ENCODE data around the gene CLDN8. TPM values are rescaled to one million over a fixed set of nuclear protein-coding genes. Genes with fewer than 3 reads are reported as not detected.

The CLDN8 gene
- under 1 TPM in 1 of 8 experiments, not detected in 7; 0.09 TPM for total RNA-seq

- 30 to 90% (median 83%) methylated on average over 1 to 5 of the region's 5 CpGs; no CpG with 5 or more reads in 1 of the 10 experiments for WGBS, 10 experiments
- in situ Hi-C loops (cut with MboI; ENCODE audit: low pct_unique_long_range_greater_than_20kb in 2 of 9, low sequenced_read_pairs in 9 of 9, unreplicated experiment in 9 of 9) = no loop called here
- Histone ChIP-seq H3K4me3 (no peak within 1 kb of the TSS), H3K27ac (no peak within 1 kb of the TSS), H3K4me1 (replicated peaks in 1 of 2) (no peaks in the 10 kb centered on the region)
- ATAC-seq (replicated peaks in 6 of 8) = no peak
These were observed at the start of gene CLDN8 for GRCh38 chr21:30216041-30216723. Gene CLDN8, minus strand, starts transcription at chr21:30216097. Its CDS starts 172 bp downstream, at chr21:30215925.

GRCh38 chr21:30257773-30258172 lies 41.9 kb upstream of the CLDN8 start:
- 14 to 69% (median 59%) methylated on average over 1 to 4 of the region's 4 CpGs; no CpG with 5 or more reads in 1 of the 10 experiments for WGBS, 10 experiments
- in situ Hi-C loops (cut with MboI; ENCODE audit: low pct_unique_long_range_greater_than_20kb in 2 of 9, low sequenced_read_pairs in 9 of 9, unreplicated experiment in 9 of 9) = no loop called here
- ATAC-seq (replicated peaks in 6 of 8) = peak in 1 of 8 experiments; percentile 43

GRCh38 chr21:30256100-30256499 lies 40.2 kb upstream of the CLDN8 start:
- in situ Hi-C loops (cut with MboI; ENCODE audit: low pct_unique_long_range_greater_than_20kb in 2 of 9, low sequenced_read_pairs in 9 of 9, unreplicated experiment in 9 of 9) = no loop called here
- 40 to 100% (median 88%) methylated on average over 1 to 4 of the region's 4 CpGs; no CpG with 5 or more reads in 2 of the 10 experiments for WGBS, 10 experiments
- no peak overlapping the region for H3K27ac ChIP-seq
- peaks cover 2 to 3% of the 10 kb centered on the region in 2 donors for H3K4me1 ChIP-seq (replicated peaks in 1 of 2)
- no peak for ATAC-seq (replicated peaks in 6 of 8)
- no peak overlapping the region for H3K4me3 ChIP-seq

More at GRCh38 chr21:30257773-30258172, 41.9 kb upstream of the CLDN8 start:
- H3K4me1 ChIP-seq (replicated peaks in 1 of 2) = peaks cover 2 to 3% of the 10 kb centered on the region in 2 donors
- no peak overlapping the region for H3K4me3 ChIP-seq
- H3K27ac ChIP-seq = no peak overlapping the region

DNA sequence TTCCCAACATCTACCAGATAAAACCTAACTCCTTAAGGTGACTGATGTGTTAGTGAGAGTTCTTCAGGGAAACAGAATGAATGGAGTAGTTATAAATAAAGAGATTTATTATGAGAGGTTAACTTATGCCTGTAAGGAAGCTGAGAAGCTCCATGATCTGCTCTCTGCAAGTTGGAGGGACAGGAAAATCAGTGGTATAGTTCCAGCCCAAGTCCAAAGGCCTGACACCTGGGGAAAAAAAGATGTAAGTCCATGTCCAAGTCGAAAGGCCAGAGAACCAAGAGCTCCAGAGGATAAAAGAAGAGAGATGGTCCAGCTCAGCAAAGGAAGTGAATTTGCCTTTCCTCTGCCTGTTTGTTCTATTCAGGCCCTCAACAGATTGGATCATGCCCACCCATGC lies 39.8 kb upstream of the CLDN8 start:
- no peak for ATAC-seq (replicated peaks in 6 of 8)
- in situ Hi-C loops (cut with MboI; ENCODE audit: low pct_unique_long_range_greater_than_20kb in 2 of 9, low sequenced_read_pairs in 9 of 9, unreplicated experiment in 9 of 9) = no loop called here
- Histone ChIP-seq H3K27ac (no peak overlapping the region), H3K4me1 (replicated peaks in 1 of 2) (peaks cover under 1 to 3% of the 10 kb centered on the region in 2 donors), H3K4me3 (no peak overlapping the region)
- WGBS, 10 experiments = 0 to 50% (median 20%) methylated on average over 1 of the region's 1 CpG; no CpG with 5 or more reads in 3 of the 10 experiments

DNA sequence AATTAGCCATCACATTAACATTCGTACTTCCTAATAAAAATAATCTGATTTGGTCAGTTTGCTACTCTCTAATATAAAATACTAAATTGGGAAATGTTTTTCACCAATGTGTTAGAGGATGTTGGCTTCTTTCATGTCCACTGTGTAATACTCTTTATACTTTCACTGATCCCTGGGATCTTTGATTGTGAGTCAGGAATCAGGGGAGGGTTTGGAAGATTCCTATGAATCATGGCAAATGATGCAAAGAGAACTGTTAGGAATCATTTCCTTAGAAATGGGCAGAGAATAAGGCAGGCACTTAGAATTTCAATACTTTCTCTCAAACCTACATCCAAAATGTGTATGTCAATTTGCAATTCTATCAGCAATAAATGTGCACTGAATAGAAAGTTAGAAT lies 35.9 kb upstream of the CLDN8 start:
- in situ Hi-C loops (cut with MboI; ENCODE audit: low pct_unique_long_range_greater_than_20kb in 2 of 9, low sequenced_read_pairs in 9 of 9, unreplicated experiment in 9 of 9) = no loop called here
- H3K27ac ChIP-seq = no peak overlapping the region
- no peaks in the 10 kb centered on the region for H3K4me1 ChIP-seq (replicated peaks in 1 of 2)
- H3K4me3 ChIP-seq = no peak overlapping the region
- WGBS, 10 experiments = 20 to 100% (median 56%) methylated on average over 1 of the region's 1 CpG; no CpG with 5 or more reads in 5 of the 10 experiments
- no peak for ATAC-seq (replicated peaks in 6 of 8)

- in situ Hi-C loops (cut with MboI; ENCODE audit: low pct_unique_long_range_greater_than_20kb in 2 of 9, low sequenced_read_pairs in 9 of 9, unreplicated experiment in 9 of 9) = no loop called here
- no peaks in the 10 kb centered on the region for H3K4me1 ChIP-seq (replicated peaks in 1 of 2)
- no peak overlapping the region for H3K4me3 ChIP-seq
- 0 to 100% (median 64%) methylated on average over 1 to 3 of the region's 3 CpGs; no CpG with 5 or more reads in 1 of the 10 experiments for WGBS, 10 experiments
- H3K27ac ChIP-seq = no peak overlapping the region
- no peak for ATAC-seq (replicated peaks in 6 of 8)
These were observed 34.0 kb upstream of the CLDN8 start for GRCh38 chr21:30249936-30250335.

- WGBS, 10 experiments = 50 to 100% (median 94%) methylated on average over 1 to 8 of the region's 9 CpGs; no CpG with 5 or more reads in 1 of the 10 experiments
- no peak for ATAC-seq (replicated peaks in 6 of 8)
These were observed 32.9 kb upstream of the CLDN8 start for GRCh38 chr21:30248844-30249243.

GRCh38 chr21:30245061-30245460 lies 29.2 kb upstream of the CLDN8 start:
- Histone ChIP-seq H3K4me3 (no peak overlapping the region), H3K27ac (no peak overlapping the region), H3K4me1 (replicated peaks in 1 of 2) (peaks cover 0 to 4% of the 10 kb centered on the region in 2 donors)
- in situ Hi-C loops (cut with MboI; ENCODE audit: low pct_unique_long_range_greater_than_20kb in 2 of 9, low sequenced_read_pairs in 9 of 9, unreplicated experiment in 9 of 9) = no loop called here
- ATAC-seq (replicated peaks in 6 of 8) = no peak

More at GRCh38 chr21:30248844-30249243, 32.9 kb upstream of the CLDN8 start:
- Histone ChIP-seq H3K27ac (no peak overlapping the region), H3K4me3 (no peak overlapping the region), H3K4me1 (replicated peaks in 1 of 2) (no peaks in the 10 kb centered on the region)
- in situ Hi-C loops (cut with MboI; ENCODE audit: low pct_unique_long_range_greater_than_20kb in 2 of 9, low sequenced_read_pairs in 9 of 9, unreplicated experiment in 9 of 9) = no loop called here

GRCh38 chr21:30243691-30244090 lies 27.8 kb upstream of the CLDN8 start:
- Histone ChIP-seq H3K4me1 (replicated peaks in 1 of 2) (peaks cover 0 to 4% of the 10 kb centered on the region in 2 donors), H3K27ac (no peak overlapping the region), H3K4me3 (no peak overlapping the region)
- no peak for ATAC-seq (replicated peaks in 6 of 8)
- in situ Hi-C loops (cut with MboI; ENCODE audit: low pct_unique_long_range_greater_than_20kb in 2 of 9, low sequenced_read_pairs in 9 of 9, unreplicated experiment in 9 of 9) = no loop called here

GRCh38 chr21:30240661-30241060 lies 24.8 kb upstream of the CLDN8 start:
- H3K4me3 ChIP-seq = no peak overlapping the region
- in situ Hi-C loops (cut with MboI; ENCODE audit: low pct_unique_long_range_greater_than_20kb in 2 of 9, low sequenced_read_pairs in 9 of 9, unreplicated experiment in 9 of 9) = no loop called here
- peaks cover 0 to 4% of the 10 kb centered on the region in 2 donors for H3K4me1 ChIP-seq (replicated peaks in 1 of 2)
- H3K27ac ChIP-seq = no peak overlapping the region
- no peak for ATAC-seq (replicated peaks in 6 of 8)
- 33 to 100% (median 85%) methylated on average over 2 to 3 of the region's 3 CpGs; no CpG with 5 or more reads in 6 of the 10 experiments for WGBS, 10 experiments

DNA sequence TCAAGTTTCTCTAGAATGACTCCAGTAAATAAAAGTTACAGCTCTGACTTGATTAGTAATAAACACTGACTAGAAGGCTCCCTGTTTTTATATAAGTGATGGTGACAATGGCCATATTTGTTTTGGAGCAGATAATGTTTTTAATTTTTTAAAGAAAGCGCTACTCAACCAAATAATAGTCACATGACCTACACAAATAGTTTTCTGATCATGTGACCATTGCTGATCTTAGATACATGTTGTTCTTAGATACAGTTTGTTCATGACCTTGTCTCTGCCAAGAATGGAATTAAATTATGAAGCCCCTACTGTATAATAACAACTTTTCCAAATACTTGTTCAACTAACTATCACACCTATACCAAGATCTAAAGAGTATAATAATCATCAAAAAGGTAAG lies 22.3 kb upstream of the CLDN8 start:
- Histone ChIP-seq H3K4me1 (replicated peaks in 1 of 2) (peaks cover 2 to 8% of the 10 kb centered on the region in 2 donors), H3K4me3 (no peak overlapping the region), H3K27ac (no peak overlapping the region)
- in situ Hi-C loops (cut with MboI; ENCODE audit: low pct_unique_long_range_greater_than_20kb in 2 of 9, low sequenced_read_pairs in 9 of 9, unreplicated experiment in 9 of 9) = no loop called here
- WGBS, 10 experiments = 13 to 100% (median 78%) methylated on average over 1 of the region's 1 CpG; no CpG with 5 or more reads in 4 of the 10 experiments
- no peak for ATAC-seq (replicated peaks in 6 of 8)

DNA sequence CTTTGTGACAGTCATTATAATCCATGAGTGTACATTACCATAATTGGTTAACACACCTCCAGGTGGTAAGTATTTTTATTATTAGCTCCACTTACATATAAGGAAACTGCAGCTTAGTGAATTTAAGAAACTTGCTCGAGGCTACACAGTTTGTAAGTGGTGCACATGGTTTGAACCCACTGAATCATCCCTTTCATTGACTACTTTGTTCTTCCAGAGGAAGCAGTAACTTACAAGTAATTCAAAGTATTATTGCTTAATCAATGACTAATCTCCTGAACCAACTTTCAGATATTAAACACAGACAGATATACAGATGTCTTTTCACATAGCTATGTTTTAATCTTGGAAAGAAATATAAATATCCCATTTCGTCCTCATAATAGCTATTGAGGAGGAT lies 18.7 kb upstream of the CLDN8 start:
- in situ Hi-C loops (cut with MboI; ENCODE audit: low pct_unique_long_range_greater_than_20kb in 2 of 9, low sequenced_read_pairs in 9 of 9, unreplicated experiment in 9 of 9) = no loop called here
- no peak overlapping the region for H3K4me3 ChIP-seq
- WGBS, 10 experiments = 0 to 93% (median 60%) methylated on average over 1 to 2 of the region's 2 CpGs; no CpG with 5 or more reads in 1 of the 10 experiments
- H3K27ac ChIP-seq = no peak overlapping the region
- peaks cover 2 to 4% of the 10 kb centered on the region in 2 donors for H3K4me1 ChIP-seq (replicated peaks in 1 of 2)
- ATAC-seq (replicated peaks in 6 of 8) = no peak

DNA sequence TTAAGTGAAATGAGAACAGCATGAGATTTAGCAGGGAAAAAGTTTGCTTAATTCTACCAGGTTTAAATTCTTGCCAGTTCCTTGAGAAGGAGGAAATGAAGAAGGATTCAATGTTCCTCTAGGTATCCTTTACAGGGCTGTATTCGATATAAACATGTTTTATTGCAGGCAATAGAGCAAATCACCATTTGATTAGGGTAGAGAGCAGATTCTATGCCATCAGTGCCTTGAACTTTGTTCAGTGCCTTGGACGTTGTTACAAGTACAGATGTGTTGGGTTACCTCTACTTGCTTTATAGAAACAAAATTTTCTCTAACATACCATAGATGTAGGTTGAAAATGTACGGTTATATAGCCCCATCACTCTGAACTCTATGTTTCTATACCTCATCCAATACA lies 18.2 kb upstream of the CLDN8 start:
- in situ Hi-C loops (cut with MboI; ENCODE audit: low pct_unique_long_range_greater_than_20kb in 2 of 9, low sequenced_read_pairs in 9 of 9, unreplicated experiment in 9 of 9) = no loop called here
- no peak overlapping the region for H3K4me3 ChIP-seq
- WGBS, 10 experiments = 5 to 100% (median 66%) methylated on average over 1 to 3 of the region's 3 CpGs; no CpG with 5 or more reads in 1 of the 10 experiments
- no peak for ATAC-seq (replicated peaks in 6 of 8)
- peaks cover 2 to 4% of the 10 kb centered on the region in 2 donors for H3K4me1 ChIP-seq (replicated peaks in 1 of 2)
- no peak overlapping the region for H3K27ac ChIP-seq

Data from motor neuron (in vitro differentiated cells).